SK-N-SH treated with all-trans-retinoic acid at 6 μM for 48 hours (cell line): ENCODE measurements around the gene TPST2.

Experiments
- ATAC-seq: fragments of 200-7000 bp; cut with Tn5 transposase; 3 replicates; pipeline ENCODE4 v1.9.1; 2020; ENCODE audit warnings: mild to moderate bottlenecking, moderate library complexity
- ARNTL ChIP-seq: fragments of 450-650 bp; formaldehyde crosslinking; IDR thresholded peaks from 2 replicates; pipeline ENCODE4 v1.5.0; 2020; ENCODE audit warnings: low read depth, mild to moderate bottlenecking, moderate library complexity, borderline replicate concordance
- BACH2 ChIP-seq: fragments of 250-450 bp; sonication (Bioruptor Pico); IDR thresholded peaks from 2 replicates; pipeline ENCODE4 v1.9.0; 2021; ENCODE audit warnings: mild to moderate bottlenecking, borderline replicate concordance
- CSDC2 ChIP-seq: fragments of 250-450 bp; sonication (Bioruptor Pico); IDR thresholded peaks from 2 replicates; pipeline ENCODE4 v1.5.0; 2020; ENCODE audit warnings: mild to moderate bottlenecking, moderate library complexity
- ESRRG ChIP-seq: fragments of 250-450 bp; sonication (Bioruptor Pico); IDR thresholded peaks from 2 replicates; pipeline ENCODE4 v1.6.1; 2021; ENCODE audit warnings: mild to moderate bottlenecking
- GLIS3 ChIP-seq: fragments of 250-450 bp; sonication (Bioruptor Pico); IDR thresholded peaks from 2 replicates; pipeline ENCODE4 v1.5.0; 2020; ENCODE audit warnings: mild to moderate bottlenecking, moderate library complexity
- ISL1 ChIP-seq: fragments of 250-450 bp; sonication (Bioruptor Pico); IDR thresholded peaks from 2 replicates; pipeline ENCODE4 v2.1.2; 2022; ENCODE audit warnings: mild to moderate bottlenecking, moderate library complexity
- OSR1 ChIP-seq: fragments of 250-450 bp; sonication (Bioruptor Pico); IDR thresholded peaks from 2 replicates; pipeline ENCODE4 v1.8.0; 2022; ENCODE audit warnings: moderate library complexity, mild to moderate bottlenecking, inconsistent platforms
- PPARA ChIP-seq: fragments of 250-450 bp; sonication (Bioruptor Pico); IDR thresholded peaks from 2 replicates; pipeline ENCODE4 v1.5.0; 2020; ENCODE audit warnings: mild to moderate bottlenecking, borderline replicate concordance
- RARB ChIP-seq: fragments of 250-450 bp; sonication (Bioruptor Pico); IDR thresholded peaks from 2 replicates; pipeline ENCODE4 v1.8.0; 2021; ENCODE audit warnings: mild to moderate bottlenecking, moderate library complexity
- SNAI2 ChIP-seq: fragments of 250-450 bp; sonication (Bioruptor Pico); IDR thresholded peaks from 2 replicates; pipeline ENCODE4 v1.5.0; 2020; ENCODE audit warnings: mild to moderate bottlenecking, moderate library complexity
- TCF4 ChIP-seq: fragments of 250-450 bp; sonication (Bioruptor Pico); IDR thresholded peaks from 2 replicates; pipeline ENCODE4 v1.8.0; 2021; ENCODE audit warnings: mild to moderate bottlenecking, moderate library complexity, borderline replicate concordance
- TOX ChIP-seq: fragments of 250-450 bp; sonication (Bioruptor Pico); IDR thresholded peaks from 2 replicates; pipeline ENCODE4 v1.8.0; 2021; ENCODE audit warnings: mild to moderate bottlenecking, moderate library complexity, borderline replicate concordance
- ZC3H10 ChIP-seq: fragments of 250-450 bp; sonication (Bioruptor Pico); IDR thresholded peaks from 2 replicates; pipeline ENCODE4 v1.5.1; 2021; ENCODE audit warnings: mild to moderate bottlenecking, moderate library complexity
- ZFP3 ChIP-seq: fragments of 250-450 bp; sonication (Bioruptor Pico); IDR thresholded peaks from 2 replicates; pipeline ENCODE4 v1.5.0; 2020; ENCODE audit warnings: mild to moderate bottlenecking, moderate library complexity
- ZFP30 ChIP-seq: fragments of 450-650 bp; formaldehyde crosslinking; IDR thresholded peaks from 2 replicates; pipeline ENCODE4 v1.5.0; 2022; ENCODE audit warnings: mild to moderate bottlenecking, moderate library complexity
- ZNF565 ChIP-seq: fragments of 450-650 bp; formaldehyde crosslinking; conservative IDR thresholded peaks from 2 replicates; pipeline ENCODE4 v1.5.0; 2020; ENCODE audit warnings: low read depth, mild to moderate bottlenecking, moderate library complexity
- ZNF70 ChIP-seq: fragments of 450-650 bp; formaldehyde crosslinking; IDR thresholded peaks from 2 replicates; pipeline ENCODE4 v1.5.0; 2020; ENCODE audit warnings: mild to moderate bottlenecking, moderate library complexity
- ZNF8 ChIP-seq: fragments of 450-650 bp; formaldehyde crosslinking; IDR thresholded peaks from 2 replicates; pipeline ENCODE4 v1.5.0; 2020; ENCODE audit warnings: mild to moderate bottlenecking, moderate library complexity
- TF ChIP-seq, protein P1 (sequence below): fragments of 250-450 bp; sonication (Bioruptor Pico); IDR thresholded peaks from 2 replicates; pipeline ENCODE4 v1.5.0; 2020; ENCODE audit warnings: mild to moderate bottlenecking, moderate library complexity
- TF ChIP-seq, protein P2 (sequence below): fragments of 250-450 bp; sonication (Bioruptor Pico); IDR thresholded peaks from 2 replicates; pipeline ENCODE4 v1.8.0; 2021; ENCODE audit warnings: low read depth, mild to moderate bottlenecking, moderate library complexity, borderline replicate concordance
- TF ChIP-seq, protein P3 (sequence below): fragments of 250-450 bp; sonication (Bioruptor Pico); IDR thresholded peaks from 2 replicates; pipeline ENCODE4 v1.5.1; 2020; ENCODE audit warnings: low read depth, mild to moderate bottlenecking, moderate library complexity
- TF ChIP-seq, protein P4 (sequence below): fragments of 250-450 bp; sonication (Bioruptor Pico); IDR thresholded peaks from 2 replicates; pipeline ENCODE4 v1.5.1; 2021; ENCODE audit warnings: mild to moderate bottlenecking, moderate library complexity
- TF ChIP-seq, protein P5 (sequence below): fragments of 250-450 bp; sonication (Bioruptor Pico); IDR thresholded peaks from 2 replicates; pipeline ENCODE4 v1.8.0; 2020; ENCODE audit warnings: mild to moderate bottlenecking, moderate library complexity, borderline replicate concordance

TPST2 gene

DNA sequence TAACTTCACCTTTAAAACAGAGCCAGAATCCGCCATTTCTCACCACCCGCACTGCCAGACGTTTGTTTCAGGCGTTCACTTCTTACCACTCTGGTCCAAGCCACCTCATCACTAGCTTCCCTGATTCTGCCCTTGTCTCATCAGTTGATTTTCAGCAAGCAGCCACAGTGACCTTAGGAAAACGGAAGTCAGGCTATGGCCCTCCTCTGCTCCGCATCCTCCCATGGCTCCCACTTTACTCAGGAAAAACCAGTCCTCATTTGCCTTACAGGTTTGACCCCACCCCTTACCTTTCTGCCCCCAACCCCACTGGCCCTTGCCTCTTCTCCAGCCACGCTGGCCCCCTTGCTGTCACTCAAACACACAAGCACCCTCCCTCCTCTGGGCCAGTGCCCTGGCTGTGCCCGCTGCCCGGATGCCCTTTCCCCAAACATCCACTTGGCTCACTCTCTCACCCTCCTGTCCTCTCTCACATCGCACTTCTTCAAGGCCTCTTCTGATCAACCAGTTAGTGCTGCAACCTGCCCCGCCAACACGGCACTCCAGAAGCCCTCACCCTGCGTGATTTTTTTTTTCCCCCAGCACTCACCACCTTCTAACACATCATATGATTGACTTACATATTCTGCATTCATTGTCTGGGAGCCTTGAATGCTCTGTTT, 18.9 kb downstream of the TPST2 start:
- no peak for ATAC-seq
- TF ChIP-seq, protein P1, sequence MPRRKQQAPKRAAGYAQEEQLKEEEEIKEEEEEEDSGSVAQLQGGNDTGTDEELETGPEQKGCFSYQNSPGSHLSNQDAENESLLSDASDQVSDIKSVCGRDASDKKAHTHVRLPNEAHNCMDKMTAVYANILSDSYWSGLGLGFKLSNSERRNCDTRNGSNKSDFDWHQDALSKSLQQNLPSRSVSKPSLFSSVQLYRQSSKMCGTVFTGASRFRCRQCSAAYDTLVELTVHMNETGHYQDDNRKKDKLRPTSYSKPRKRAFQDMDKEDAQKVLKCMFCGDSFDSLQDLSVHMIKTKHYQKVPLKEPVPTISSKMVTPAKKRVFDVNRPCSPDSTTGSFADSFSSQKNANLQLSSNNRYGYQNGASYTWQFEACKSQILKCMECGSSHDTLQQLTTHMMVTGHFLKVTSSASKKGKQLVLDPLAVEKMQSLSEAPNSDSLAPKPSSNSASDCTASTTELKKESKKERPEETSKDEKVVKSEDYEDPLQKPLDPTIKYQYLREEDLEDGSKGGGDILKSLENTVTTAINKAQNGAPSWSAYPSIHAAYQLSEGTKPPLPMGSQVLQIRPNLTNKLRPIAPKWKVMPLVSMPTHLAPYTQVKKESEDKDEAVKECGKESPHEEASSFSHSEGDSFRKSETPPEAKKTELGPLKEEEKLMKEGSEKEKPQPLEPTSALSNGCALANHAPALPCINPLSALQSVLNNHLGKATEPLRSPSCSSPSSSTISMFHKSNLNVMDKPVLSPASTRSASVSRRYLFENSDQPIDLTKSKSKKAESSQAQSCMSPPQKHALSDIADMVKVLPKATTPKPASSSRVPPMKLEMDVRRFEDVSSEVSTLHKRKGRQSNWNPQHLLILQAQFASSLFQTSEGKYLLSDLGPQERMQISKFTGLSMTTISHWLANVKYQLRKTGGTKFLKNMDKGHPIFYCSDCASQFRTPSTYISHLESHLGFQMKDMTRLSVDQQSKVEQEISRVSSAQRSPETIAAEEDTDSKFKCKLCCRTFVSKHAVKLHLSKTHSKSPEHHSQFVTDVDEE (CRISPR knock-in tag), result no peak
- TF ChIP-seq ZC3H10 (no peak), BACH2 (CRISPR knock-in tag) (no peak), TOX (no peak), ZNF8 (CRISPR knock-in tag) (no peak), OSR1 (no peak), ESRRG (CRISPR knock-in tag) (no peak), TCF4 (no peak), SNAI2 (CRISPR knock-in tag) (no peak), CSDC2 (CRISPR knock-in tag) (no peak), GLIS3 (no peak)
- TF ChIP-seq, protein P2, sequence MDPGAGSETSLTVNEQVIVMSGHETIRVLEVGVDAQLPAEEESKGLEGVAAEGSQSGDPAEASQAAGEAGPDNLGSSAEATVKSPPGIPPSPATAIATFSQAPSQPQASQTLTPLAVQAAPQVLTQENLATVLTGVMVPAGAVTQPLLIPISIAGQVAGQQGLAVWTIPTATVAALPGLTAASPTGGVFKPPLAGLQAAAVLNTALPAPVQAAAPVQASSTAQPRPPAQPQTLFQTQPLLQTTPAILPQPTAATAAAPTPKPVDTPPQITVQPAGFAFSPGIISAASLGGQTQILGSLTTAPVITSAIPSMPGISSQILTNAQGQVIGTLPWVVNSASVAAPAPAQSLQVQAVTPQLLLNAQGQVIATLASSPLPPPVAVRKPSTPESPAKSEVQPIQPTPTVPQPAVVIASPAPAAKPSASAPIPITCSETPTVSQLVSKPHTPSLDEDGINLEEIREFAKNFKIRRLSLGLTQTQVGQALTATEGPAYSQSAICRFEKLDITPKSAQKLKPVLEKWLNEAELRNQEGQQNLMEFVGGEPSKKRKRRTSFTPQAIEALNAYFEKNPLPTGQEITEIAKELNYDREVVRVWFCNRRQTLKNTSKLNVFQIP (CRISPR knock-in tag), result no peak
- TF ChIP-seq, all 23 proteins: peak for 0

DNA sequence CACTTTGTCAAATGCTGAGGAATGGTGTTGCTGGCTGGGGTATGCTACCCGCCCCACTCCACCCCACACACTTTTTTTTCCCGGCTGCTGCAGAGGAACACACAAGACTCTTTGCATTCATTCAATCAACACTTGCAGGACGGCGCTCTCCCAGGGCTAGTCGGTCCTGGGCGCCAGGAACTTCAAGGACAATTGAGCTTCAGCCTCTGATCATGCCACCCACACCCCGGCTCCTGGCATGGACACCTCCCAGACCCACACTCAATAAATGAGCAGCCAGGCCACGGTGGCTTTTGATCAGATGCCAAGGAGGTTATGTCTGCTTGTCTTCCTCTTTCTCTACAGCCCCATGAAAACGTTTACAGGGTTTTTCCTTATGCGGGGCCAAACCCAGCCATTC, 19.8 kb downstream of the TPST2 start:
- no peak for TF ChIP-seq OSR1
- TF ChIP-seq RARB (CRISPR knock-in tag), result no peak
- TF ChIP-seq SNAI2 (CRISPR knock-in tag), result no peak
- TF ChIP-seq, protein P1 (CRISPR knock-in tag), result no peak
- no peak for TF ChIP-seq ZNF565 (CRISPR knock-in tag)
- TF ChIP-seq TOX, result no peak
- TF ChIP-seq, all 23 proteins: peak for 0
- no peak for ATAC-seq

DNA sequence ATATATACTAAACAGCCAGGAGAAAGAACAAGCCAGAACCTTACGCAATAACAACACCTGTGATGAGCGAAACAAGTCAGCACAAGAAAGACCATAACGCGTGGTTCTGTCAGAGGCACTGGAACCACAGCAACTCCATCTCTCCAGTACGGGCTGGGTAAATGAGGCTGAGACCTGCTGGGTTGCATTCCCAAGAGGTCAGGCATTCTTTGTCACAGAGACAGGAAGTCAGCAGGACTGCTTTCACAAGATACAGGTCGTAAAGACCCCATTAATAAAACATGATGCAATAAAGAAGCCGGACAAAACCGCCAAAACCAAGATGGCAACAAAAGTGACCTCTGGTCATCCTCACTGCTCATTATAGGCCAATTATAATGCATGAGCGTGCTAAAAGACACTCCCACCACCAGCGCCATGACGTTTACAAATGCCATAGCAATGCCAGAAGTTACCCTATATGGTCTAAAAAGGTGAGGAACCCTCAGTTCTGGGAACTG, 21.7 kb downstream of the TPST2 start:
- no peak for ATAC-seq
- TF ChIP-seq PPARA (no peak), ARNTL (CRISPR knock-in tag) (no peak), ZFP30 (CRISPR knock-in tag) (no peak), ESRRG (CRISPR knock-in tag) (no peak), CSDC2 (CRISPR knock-in tag) (no peak), GLIS3 (no peak), TCF4 (no peak), SNAI2 (CRISPR knock-in tag) (no peak), ZC3H10 (no peak), BACH2 (CRISPR knock-in tag) (no peak), RARB (CRISPR knock-in tag) (no peak), ZFP3 (CRISPR knock-in tag) (no peak), ISL1 (CRISPR knock-in tag) (no peak), TOX (no peak), ZNF70 (CRISPR knock-in tag) (no peak)
- TF ChIP-seq, protein P2 (CRISPR knock-in tag), result no peak
- TF ChIP-seq, protein P3, sequence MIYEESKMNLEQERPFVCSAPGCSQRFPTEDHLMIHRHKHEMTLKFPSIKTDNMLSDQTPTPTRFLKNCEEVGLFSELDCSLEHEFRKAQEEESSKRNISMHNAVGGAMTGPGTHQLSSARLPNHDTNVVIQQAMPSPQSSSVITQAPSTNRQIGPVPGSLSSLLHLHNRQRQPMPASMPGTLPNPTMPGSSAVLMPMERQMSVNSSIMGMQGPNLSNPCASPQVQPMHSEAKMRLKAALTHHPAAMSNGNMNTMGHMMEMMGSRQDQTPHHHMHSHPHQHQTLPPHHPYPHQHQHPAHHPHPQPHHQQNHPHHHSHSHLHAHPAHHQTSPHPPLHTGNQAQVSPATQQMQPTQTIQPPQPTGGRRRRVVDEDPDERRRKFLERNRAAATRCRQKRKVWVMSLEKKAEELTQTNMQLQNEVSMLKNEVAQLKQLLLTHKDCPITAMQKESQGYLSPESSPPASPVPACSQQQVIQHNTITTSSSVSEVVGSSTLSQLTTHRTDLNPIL (CRISPR knock-in tag), result no peak
- TF ChIP-seq, protein P4, sequence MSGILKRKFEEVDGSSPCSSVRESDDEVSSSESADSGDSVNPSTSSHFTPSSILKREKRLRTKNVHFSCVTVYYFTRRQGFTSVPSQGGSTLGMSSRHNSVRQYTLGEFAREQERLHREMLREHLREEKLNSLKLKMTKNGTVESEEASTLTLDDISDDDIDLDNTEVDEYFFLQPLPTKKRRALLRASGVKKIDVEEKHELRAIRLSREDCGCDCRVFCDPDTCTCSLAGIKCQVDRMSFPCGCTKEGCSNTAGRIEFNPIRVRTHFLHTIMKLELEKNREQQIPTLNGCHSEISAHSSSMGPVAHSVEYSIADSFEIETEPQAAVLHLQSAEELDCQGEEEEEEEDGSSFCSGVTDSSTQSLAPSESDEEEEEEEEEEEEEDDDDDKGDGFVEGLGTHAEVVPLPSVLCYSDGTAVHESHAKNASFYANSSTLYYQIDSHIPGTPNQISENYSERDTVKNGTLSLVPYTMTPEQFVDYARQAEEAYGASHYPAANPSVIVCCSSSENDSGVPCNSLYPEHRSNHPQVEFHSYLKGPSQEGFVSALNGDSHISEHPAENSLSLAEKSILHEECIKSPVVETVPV (CRISPR knock-in tag), result no peak
- TF ChIP-seq, protein P5, sequence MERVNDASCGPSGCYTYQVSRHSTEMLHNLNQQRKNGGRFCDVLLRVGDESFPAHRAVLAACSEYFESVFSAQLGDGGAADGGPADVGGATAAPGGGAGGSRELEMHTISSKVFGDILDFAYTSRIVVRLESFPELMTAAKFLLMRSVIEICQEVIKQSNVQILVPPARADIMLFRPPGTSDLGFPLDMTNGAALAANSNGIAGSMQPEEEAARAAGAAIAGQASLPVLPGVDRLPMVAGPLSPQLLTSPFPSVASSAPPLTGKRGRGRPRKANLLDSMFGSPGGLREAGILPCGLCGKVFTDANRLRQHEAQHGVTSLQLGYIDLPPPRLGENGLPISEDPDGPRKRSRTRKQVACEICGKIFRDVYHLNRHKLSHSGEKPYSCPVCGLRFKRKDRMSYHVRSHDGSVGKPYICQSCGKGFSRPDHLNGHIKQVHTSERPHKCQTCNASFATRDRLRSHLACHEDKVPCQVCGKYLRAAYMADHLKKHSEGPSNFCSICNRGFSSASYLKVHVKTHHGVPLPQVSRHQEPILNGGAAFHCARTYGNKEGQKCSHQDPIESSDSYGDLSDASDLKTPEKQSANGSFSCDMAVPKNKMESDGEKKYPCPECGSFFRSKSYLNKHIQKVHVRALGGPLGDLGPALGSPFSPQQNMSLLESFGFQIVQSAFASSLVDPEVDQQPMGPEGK (CRISPR knock-in tag), result no peak
